Hindlimb muscle (tissue), 1 donor: ENCODE data around the gene ZRANB1. TPM values are rescaled to one million over a fixed set of nuclear protein-coding genes. Genes with fewer than 3 reads are reported as not detected.
"Not testable (repeated sequence)": the region's sequence is repeated elsewhere in the genome, so short reads cannot be mapped to it uniquely, and the experiment has no call there.

ENCODE experiments used
- DNase-seq: peaks from one replicate; pipeline ENCODE4 v3.0.0-alpha.2; 2013
- polyA plus RNA-seq: library from polyadenylated mRNA; unstranded; fragments of 120-200 nt; gene quantifications from one replicate; pipeline ENCODE4 v1.2.1, GENCODE V29; 2013; ENCODE audit not compliant: insufficient read length

The ZRANB1 gene
- polyA plus RNA-seq, 1 donor = 18.3 TPM

DNA sequence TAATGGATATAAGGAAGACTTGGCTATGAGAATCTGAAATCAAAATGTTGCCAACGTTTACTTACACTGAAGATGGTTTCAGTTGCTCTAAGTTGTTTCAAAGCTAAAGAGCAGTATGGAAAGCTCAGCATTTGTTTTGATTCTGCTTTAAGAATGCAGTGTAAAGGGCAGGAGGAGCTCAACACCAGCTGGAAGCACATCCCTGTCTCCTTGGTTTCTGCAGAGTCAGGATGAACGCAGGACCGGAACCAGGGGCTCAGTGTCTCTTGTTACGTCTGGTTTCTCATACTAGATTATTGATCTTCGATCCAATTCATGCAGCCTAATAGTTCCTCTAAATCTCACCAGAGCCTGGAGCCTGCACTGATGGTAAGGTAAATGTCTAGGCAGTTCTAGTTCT is 24.1 kb downstream of the ZRANB1 start:
- no peak for DNase-seq

DNA sequence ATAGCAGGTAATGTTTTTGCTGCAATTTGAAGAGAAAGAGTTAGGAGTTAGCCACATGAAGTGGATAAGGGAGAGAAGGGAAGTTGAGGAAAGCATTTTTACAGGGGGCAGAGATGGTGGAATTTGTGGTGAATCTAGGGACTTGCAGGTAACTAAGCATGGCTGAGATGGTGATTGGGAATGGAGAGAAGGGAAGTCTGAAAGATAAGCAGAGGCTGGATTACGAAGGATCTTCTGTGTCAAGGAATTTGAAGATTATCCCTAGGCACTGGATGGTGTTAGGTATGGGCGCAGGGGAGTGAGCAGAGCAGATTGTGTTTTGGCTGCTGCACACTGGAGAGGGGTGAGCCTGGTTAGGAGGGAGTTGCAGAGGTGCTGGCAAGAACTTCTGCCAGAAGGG is 25.3 kb downstream of the ZRANB1 start:
- DNase-seq = no peak

DNA sequence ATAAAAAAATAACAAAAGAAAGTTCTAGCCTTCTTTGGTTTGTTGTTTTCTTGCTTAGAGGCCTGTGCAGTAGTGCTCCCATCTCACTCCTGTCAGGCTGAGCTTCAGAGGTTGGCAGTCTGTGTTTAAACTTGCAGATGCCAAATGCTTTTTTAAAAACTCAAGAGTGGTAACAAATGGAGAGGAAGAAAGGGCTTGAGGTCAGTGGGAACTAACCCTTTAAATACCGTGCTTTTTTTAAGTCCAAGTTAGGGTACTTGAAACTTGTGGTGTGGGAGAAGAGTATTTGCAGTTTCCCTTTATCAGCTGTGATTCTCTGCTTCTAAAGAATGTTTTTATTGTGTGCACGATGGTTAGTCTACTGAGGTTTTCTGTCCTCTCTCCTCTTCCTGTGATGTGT is 29.4 kb downstream of the ZRANB1 start:
- DNase-seq = no peak

DNA sequence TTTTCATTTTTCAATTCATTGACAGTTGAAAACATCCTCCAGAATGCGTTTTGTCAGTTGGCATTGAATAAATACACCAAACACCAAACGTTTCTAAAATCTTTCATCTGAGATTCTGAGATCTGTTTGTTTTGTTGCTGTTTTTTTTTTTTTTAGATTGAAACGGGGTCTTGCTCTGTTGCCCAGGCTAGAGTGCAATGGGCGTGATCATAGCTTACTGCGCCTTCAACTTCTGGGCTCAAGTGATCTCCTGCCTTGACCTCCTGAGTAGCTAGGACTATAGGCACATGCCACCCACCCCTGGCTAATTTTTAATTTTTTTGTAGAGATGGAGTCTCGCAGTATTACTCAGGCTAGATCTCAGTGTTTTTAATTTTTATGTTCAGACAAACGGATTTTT is 30.7 kb downstream of the ZRANB1 start:
- DNase-seq = no peak

DNA sequence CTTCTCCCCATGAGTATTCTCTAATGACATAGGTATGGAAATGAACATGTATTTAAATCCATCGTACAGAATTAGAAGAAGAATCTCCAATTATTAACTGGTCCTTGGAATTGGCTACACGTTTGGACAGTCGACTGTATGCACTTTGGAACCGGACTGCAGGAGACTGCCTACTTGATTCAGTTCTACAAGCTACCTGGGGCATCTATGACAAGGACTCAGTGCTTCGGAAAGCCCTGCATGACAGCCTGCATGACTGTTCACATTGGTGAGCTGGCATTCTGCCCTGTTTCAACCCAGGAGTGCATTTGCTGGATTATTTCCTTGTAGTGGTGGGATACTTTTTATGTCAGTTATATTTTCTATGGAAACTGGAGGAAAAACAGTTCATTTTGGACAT is 32.2 kb downstream of the ZRANB1 start:
- no peak for DNase-seq

DNA sequence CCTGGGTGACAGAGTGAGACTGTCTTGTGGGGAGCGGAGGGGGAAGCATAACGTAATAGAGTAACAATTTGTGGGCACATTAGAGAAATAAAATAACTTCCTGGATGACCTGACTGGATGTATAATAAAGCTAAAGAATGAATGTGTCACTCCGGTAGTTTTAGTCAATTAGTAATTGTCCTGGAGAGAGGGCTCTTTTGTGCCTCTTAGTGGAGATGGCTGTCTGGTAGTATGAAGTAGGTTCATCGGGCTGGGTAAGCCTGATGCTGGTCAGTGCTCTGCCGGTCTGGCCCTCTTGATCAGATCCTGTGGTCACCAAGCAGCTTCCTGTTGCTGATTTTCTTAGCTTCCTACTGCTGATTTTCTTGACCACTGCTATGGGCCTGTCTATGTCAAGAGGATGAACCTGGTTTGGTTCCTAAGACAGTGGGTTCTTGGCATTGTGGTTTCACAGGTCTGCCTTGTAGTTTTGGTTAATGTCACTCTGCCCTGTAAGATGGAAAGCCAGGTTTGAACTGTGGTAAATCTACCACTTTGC is 34.1 kb downstream of the ZRANB1 start:
- DNase-seq = no peak

DNA sequence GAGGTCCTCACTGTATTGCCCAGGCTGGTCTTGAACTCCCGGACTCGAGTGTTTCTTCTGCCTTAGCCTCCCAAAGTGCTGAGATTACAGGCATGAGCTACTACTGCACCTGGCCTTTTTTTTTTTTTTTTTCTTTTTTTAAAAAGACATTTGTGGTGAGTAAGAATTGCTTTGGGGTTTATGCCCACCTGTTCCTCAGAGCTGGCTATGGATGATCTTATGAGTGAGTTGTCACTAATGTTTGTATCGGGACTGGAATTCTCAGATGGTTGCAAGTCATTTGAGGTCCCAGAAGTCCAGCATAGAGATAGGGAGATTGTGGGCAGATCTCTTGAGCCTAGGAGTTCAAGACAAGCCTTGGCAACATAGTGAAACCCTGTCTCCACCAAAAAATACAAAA is 35.2 kb downstream of the ZRANB1 start:
- DNase-seq = no peak

DNA sequence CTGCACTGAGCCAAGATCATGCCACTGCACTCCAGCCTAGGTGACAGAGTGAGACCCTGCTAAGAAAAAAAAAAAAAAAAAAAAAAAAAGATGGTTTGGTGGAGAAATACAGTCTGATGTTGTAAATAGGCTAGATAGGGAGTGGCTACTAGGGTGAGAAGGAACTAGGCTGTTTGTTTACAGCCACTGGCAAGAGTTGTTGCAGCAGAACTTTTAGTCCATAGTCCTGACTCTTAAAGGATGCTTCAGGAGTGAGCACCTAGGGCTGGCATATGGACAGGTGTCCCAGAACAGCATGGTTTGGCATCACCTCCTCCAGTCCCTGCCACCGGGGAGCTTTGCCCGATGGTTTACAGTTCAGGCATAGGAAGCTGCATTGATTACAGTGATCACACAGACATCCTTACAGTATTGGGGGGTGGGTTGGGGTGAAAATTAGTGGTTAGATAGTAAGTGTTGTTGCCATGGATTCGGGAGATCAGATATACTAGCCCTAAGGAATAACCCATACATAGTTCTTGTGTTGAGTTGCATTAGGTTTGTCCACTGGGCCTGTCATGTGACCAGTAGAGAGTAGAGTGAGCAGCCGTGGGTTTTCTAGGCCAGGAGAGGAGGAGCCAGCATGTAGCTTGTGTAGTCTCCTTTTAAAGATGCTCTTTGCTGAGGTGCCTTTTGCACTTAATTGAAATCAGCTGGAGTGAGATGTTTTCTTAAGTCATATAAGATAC is 35.9 kb downstream of the ZRANB1 start:
- no peak for DNase-seq

DNA sequence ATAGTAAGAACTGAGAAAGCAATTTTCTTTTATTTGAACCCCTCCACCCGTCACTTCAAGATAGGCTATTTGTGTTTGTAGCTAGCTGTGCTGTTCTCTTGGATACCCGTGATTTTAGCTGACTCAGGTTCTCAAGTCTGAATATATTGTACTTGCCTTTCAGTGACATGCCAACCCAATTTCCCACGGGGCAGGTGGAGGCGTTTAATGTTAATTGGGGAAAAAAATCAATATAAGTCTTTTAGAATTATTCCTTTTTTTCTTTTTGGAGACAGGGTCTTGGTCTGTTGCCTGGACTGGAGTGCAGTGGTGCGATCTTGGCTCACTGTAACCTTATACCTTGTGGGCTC is 36.4 kb downstream of the ZRANB1 start:
- DNase-seq = no peak

DNA sequence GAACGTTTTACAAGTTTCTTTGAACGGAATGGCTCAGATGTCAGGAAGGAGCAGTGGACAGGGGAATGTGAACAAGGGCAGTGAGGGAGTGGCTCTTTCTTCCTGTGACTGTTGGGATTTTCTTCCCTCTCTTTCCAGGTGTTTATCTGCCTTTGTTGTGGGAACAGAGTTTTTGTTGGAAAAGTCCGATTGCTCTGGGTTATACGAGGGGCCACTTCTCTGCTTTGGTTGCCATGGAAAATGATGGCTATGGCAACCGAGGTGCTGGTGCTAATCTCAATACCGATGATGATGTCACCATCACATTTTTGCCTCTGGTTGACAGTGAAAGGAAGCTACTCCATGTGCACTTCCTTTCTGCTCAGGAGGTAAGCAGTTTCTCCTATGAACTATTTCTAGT is 41.4 kb downstream of the ZRANB1 start:
- DNase-seq = no peak

DNA sequence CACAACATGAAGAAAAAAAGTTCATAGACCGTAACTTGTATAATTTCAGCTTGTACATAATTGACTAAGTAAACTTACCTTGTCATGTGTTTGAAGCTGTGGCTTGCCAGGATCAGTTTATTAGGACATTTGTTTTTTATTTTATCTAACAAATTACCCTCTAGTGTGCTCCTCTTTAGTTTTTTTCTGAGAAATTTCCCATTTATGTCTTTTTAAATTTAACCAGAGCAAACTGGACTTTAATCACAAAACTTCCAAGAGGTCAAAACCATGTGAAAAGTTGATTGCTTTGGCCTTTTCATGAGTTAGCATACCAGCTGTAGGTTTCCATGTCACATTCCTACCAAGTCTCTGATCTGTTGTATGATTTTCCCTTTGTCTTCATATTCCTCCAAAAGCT is 42.5 kb downstream of the ZRANB1 start:
- DNase-seq = no peak

DNA sequence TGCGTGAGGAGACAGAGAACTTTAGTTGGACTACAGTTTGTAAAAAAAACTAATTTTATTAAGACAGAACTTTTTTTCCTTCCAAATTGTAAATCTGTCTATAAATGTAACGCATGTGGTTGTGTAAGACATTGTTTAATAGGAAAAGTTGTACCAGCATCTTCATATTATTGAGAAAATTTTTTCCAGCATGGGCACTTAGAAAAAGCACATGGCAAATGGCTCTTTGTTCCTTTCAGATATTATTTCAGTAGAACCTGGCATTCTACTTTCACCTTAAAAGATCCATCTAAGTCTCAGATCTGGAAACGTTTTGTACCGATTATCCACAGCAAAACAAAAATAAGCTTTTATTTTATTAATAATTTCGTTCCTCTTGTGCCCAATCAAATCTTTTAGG is 43.2 kb downstream of the ZRANB1 start:
- DNase-seq = no peak

DNA sequence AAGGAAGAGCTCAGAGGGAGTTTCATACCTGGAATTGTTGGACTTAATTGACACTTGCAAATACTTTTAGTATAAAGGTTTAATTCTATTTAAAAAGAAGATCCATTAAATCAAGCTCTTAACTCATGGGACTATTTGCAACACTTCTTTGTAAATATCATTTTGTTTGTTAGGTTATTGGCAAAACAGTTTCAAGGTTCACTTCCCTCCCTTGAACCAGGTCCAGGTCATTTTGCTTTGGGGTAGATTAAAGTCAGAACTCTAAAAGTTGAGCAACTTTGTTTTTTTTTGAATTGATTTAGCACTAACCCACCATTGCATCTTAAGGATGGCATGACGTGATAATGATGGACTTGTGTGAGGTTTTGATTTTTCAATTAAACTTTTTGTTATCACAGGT is 45.9 kb downstream of the ZRANB1 start:
- no peak for DNase-seq

DNA sequence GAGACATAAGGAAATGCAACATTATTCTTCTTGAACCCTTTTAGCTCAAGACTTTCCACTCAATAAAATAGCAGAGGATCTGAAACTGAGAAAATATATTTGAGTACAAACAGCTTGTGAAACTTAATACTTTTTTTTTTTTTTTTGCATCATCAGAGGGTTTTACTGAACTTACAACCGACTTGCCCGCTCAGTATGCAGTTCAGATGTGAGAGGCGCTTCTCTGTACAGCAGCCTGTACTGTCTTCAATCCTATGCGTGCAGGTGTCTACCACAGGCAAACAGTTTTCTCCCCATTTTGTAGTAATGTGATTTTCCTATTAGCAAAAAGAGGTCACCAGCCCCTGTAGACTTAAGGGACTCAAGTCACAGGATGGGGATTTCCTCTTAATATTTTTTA is 46.8 kb downstream of the ZRANB1 start:
- not testable (repeated sequence) for DNase-seq

DNA sequence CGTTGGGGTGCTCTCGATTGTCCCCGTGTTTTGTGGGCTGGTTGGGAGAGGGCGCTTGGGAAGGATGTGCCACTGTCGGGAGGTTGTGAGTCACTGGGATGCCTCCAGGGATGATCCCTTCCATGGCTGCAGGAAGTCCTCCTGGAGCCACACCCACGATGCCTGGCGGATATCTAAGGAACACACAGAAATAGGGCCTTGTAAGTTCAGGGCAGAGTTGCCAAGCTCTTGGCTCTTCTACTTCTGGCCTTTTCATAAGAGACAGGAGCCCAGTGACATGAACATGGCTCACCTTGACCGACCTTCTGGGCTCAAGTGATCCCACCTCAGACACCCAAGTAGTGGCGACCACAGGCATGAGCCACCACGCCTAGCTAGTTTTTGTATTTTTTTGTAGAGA is 47.6 kb downstream of the ZRANB1 start:
- no peak for DNase-seq

DNA sequence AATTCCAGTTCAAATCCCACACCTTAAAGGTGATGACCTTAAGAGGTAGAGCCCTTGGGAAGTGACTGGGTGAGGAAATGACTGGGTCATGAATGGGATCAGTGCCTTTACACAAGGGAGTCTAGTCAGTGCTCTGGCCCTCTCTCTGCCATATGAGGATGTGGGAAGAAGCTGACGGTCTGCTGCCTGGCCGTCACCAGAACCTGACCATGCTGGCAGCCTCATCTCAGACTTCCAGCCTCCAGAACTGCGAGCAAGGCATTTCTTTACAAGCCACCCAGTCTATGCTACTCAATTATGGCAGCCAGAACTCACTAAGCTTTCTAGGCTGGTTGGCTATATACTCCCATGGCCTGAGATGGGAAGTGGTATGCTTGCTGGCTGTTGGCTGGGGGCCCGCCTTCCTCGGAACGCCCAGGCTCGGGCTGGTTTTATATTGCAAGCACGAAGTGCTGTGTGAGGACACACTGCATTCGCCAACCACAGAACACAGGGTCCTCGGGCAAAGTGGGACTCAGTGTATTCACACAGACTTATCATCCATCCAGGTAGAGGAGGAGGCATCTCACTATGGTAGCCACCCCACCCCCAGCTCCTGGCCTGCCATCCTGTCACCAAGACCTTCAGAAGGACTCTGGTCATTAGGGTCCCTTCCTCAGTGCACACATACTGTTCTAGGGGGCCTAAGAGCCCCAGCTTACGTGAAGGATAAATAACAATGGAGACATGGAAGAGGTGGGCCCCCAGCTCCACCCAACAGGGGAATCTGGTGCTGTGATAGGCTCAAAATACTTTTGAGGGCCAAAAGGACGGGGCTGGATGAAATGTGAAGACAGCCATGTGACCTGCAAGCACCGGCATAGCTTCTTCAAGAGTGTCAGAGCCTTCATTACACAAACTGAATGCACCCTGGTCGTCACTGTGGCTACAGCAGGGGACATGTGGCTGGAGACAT is 49.0 kb downstream of the ZRANB1 start:
- no peak for DNase-seq

DNA sequence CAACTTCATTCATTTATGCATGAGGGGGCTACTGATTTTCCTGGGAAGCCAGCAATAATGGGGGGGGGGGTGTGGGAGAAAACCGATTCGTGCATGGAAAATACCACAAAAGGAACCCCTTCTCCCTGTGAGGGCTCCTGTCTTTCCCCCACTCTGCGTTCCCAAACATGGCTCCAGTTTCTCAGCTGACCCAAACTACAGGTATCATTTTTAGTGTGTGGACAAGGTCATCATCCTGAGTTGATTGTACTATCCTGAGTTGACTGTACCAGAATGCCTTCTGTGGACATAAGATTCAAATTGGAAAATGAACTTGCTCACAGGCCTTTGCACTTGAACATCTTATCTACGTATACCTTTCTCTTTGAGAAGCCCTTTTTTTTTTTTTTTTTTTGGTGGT is 49.9 kb downstream of the ZRANB1 start:
- no peak for DNase-seq

DNA sequence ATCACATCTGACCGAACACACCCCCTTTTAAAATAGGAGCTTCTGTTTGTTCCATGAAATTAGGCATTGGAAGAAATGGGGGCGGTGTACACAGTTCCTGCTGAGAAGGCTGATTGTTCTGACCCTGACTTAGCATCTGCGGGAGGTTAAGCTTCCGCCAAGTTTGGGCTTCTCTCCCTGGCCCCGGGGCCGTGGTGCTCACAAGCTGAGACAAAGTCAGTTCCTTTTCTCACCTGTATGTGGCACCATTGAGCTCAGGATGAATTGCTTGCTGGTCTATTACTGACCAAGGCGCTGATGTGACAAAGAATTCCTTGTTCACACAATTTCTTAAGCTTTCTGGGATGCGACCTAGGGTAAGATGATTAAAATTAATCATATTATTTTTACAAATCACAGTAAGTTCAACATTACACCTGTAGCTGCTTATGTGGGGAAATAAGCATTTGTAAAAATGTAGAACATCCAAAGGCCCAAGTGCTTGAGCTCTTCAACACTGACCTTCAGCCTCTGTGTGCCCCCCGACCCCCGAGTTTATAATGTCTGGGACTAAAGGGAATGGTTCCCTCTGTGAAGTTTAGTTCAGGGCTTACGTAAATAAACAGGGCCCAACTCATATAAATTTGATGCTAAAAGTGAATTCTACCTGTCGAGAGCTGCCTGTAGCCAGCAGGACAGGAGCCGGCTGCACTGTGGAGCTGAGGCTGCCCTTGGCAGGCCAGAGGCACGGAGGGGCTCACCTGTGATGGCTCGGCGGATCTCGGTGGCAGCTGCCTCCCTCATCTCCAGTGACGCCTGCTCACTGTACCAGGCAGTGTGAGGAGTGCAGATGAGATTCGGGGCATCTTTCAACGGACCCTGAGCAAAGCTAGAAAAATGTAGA is 50.8 kb downstream of the ZRANB1 start:
- DNase-seq = peak; percentile 73

DNA sequence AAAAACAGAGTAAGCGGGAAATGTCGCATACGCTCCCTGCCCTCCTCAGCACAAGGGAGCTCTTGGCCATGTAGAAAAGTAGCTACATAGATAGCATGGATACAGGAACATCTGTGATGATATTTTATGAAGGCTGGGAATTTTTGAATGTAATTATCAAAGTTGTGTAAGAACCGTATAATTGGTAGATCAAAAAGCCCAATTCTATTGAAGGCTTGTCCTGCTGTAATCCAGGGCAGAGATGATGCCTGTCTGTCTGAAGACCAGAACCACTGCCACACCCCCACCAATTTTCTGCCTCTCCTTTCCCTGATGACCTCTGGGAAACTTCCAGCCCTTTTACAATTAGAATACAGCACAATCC is 51.4 kb downstream of the ZRANB1 start:
- DNase-seq = no peak

DNA sequence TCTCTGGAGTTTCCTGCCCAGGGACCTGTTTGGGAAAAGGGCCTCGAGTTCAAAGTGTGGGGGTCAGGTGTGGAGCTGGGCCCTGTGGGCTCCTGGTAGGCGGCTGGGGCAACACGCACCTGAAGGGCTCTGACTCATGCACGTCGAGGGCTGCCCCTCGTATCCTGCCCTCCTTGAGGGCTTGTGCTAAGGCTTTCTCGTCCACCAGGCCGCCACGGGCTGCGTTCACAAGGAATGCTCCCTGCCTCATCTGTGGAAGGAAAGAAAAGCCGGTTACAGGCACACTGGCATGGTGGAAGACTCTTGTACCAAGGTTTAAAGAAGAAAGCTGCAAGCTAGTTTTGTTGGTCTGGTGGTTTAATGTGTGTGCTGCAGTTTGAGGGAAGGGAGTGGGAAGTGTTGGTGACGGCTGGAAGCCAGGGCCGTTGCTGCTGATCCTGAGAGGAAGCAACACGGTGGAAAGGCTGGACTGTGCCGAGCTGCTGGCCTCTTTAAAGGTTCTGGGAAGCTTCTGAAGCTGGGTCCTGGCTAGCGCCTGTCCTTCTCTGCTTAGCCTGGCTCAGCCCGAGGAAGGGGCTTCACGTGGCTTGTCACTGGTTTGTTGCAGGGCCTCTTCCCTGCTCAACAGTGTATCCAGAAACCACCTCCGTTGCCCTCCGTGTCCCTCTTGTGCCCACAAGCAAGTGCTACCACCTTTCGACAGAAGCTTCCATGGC is 52.0 kb downstream of the ZRANB1 start:
- DNase-seq = no peak

DNA sequence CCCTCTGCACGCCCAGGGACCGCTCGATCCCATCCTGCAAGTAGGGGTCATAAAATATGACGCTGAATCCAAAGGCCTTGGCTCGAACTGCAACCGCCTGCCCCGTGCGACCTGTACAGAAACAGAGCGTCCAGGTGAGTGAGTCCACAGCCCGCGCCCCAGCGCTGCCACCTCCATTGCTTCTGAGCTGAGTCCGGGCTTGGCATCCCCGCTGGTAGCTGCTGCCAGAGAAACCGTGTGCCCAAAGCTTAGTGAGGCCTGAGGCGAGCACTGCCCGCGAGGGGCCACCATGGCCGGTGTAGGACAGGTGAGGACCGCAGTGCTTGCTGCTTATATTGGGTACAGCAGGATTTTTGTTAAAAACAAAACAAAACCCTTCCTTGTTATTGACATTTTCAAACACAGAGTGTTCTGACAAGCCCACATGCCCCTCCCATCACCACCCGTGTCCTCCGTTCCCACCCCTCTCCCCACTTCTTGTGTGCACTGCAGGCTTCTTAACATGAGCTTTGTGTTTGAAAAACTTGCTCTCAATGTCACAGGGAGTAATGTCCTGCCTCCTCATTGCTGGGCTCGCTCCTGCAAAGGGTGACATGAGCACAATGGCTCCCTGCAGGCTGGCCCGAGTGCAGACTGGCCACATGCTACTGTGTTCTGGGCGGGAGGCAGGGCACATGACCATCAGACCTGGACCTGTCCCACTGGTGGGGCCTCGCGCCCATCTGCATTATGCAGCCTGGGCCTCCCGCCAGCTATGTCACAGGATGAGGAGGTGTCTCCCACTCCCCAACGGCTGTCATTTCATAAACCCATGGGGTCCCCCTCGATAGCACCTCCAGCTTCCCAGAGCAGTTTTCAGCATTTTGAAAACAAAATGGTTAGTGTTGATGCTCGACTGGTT is 52.9 kb downstream of the ZRANB1 start:
- no peak for DNase-seq
